Measurements from ENCODE around the gene PYGB. TPM values are rescaled to one million over a fixed set of nuclear protein-coding genes. Genes with fewer than 3 reads are reported as not detected.

Gene PYGB
- total and polyA plus RNA-seq, 4 experiments from 2014 or later = 28.3 to 35.6 (median 34.2) TPM

DNA sequence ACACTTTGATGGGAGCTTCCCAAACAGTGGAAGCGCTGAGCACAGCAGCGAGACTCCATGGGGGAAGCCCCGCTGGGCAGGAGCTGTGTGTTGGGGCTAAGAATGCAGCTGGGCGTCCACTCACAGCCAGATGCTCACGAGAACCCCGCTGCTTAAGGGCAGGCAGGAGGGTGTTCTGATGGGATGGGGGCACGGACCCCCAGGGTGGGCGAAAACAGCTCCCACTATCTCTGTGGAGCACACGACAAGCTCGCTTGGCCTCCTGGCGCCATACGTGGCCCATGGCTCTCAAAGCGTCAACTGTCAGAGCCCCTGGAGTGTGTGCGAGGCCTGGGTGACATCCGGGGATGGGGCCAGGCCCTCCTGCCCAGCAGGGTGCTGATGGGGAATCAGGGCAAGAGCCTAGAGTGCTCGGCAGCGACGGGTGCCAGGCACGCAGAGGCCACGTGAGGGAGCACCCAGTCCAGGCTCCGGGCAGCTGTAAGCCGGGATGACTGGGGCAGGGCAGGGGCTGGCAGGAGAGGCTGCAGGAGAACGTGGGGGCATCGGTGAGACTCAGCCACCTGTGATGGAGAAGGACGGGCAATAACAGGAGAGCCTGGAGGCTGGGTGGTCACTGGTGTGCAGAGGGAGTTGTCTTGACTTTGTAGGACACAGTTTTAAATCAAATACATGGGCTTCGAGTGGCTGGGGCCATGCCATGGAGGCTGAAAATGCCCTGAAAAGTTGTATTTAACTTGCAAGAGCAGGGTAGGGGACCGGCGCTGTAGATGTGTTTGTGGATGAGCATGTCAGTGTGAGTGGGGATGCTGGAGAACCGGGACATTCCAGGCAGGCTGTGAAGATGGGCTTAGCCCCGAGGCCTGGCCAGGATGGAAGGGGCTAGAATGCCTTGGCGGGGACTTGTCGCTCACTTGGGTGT is 27.3 kb downstream of the PYGB start:
- Histone ChIP-seq H3K4me3 (ENCODE audit: low read length in 2 of 2) (no peak overlapping the region), H3K27me3 (ENCODE audit: insufficient read depth, low read length) (no peaks in the 10 kb centered on the region), H3K36me3 (ENCODE audit: insufficient read depth, low read length) (peaks cover 49% of the 10 kb centered on the region), H3K9me3 (ENCODE audit: control insufficient read depth in 1 of 2, low read length in 2 of 2) (no peaks in the 10 kb centered on the region), H3K4me1 (ENCODE audit: insufficient read depth, low read length) (no peaks in the 10 kb centered on the region), H3K27ac (ENCODE audit: low read depth, low read length) (no peak overlapping the region)
- Mint-ChIP-seq H3K9me3 (no peaks in the 10 kb centered on the region), H3K36me3 (peaks cover 14 to 63% of the 10 kb centered on the region in 2 donors), H3K27me3 (no peaks in the 10 kb centered on the region), H3K27ac (peak overlapping the region in 2 of 7 donors; percentile 34 to 35), H3K4me3 (no peak overlapping the region), H3K4me1 (no peaks in the 10 kb centered on the region)
- DNase-seq = no peak
- ChIA-PET POLR2A (ENCODE audit: partially characterized antibody) (no interaction called here), CTCF (ENCODE audit: partially characterized antibody) (no interaction called here)
- intact Hi-C loops (cut with micrococcal nuclease) = no loop called here

DNA sequence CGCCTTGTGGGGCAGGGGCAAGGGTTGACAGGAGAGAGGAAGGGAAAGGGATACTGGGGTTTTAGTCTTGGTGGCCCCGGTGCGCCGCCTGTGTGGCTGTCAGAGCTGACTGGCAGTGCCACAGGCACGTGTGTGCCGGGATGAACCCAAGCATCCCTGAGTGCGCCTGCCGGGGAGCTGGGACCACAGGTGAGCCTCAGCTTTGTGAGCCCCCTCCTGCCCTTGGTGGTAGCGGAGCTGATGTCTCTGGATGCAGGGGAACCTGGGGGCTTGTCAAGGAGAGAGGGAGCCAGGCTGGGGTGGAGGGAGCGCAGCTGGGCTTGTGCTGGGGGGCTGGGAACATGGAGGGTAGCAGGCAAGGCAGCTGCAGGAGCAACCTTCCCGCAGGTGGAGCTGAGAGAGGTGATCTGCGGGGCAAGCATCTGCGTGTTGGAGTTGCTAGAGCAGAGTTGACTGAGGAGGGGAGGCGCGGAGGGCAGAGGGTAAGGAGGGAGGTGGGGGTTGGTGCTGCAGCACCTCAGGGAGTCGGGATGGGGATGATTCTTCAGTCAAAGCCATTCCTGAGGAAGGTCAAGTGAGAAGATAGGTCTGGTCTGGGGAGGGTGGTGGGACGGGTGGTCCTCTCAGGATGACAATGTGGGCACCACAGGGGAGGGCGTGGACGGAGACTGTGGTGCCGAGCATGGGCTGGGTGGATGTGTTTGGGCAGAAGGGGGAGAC is 28.1 kb downstream of the PYGB start:
- H3K36me3 ChIP-seq (ENCODE audit: insufficient read depth, low read length) = peaks cover 47% of the 10 kb centered on the region
- Mint-ChIP-seq H3K27ac (no peak overlapping the region), H3K27me3 (no peaks in the 10 kb centered on the region), H3K4me3 (no peak overlapping the region), H3K9me3 (no peaks in the 10 kb centered on the region), H3K36me3 (peaks cover 14 to 64% of the 10 kb centered on the region in 2 donors), H3K4me1 (no peaks in the 10 kb centered on the region)
- no peaks in the 10 kb centered on the region for H3K4me1 ChIP-seq (ENCODE audit: insufficient read depth, low read length)
- H3K27me3 ChIP-seq (ENCODE audit: insufficient read depth, low read length) = no peaks in the 10 kb centered on the region
- DNase-seq = no peak
- intact Hi-C loops (cut with micrococcal nuclease) = no loop called here
- no peak overlapping the region for H3K27ac ChIP-seq (ENCODE audit: low read depth, low read length)
- no peak overlapping the region for H3K4me3 ChIP-seq (ENCODE audit: low read length in 2 of 2)
- POLR2A ChIA-PET (ENCODE audit: partially characterized antibody) = no interaction called here
- no peaks in the 10 kb centered on the region for H3K9me3 ChIP-seq (ENCODE audit: control insufficient read depth in 1 of 2, low read length in 2 of 2)
- CTCF ChIA-PET (ENCODE audit: partially characterized antibody) = no interaction called here

- ChIA-PET CTCF (ENCODE audit: partially characterized antibody) (no interaction called here), POLR2A (ENCODE audit: partially characterized antibody) (no interaction called here)
- intact Hi-C loops (cut with micrococcal nuclease) = no loop called here
- Histone ChIP-seq H3K9me3 (ENCODE audit: control insufficient read depth in 1 of 2, low read length in 2 of 2) (no peaks in the 10 kb centered on the region), H3K4me3 (ENCODE audit: low read length in 2 of 2) (no peak overlapping the region), H3K36me3 (ENCODE audit: insufficient read depth, low read length) (peaks cover 45% of the 10 kb centered on the region), H3K4me1 (ENCODE audit: insufficient read depth, low read length) (no peaks in the 10 kb centered on the region), H3K27me3 (ENCODE audit: insufficient read depth, low read length) (no peaks in the 10 kb centered on the region), H3K27ac (ENCODE audit: low read depth, low read length) (no peak overlapping the region)
- Mint-ChIP-seq H3K27ac (no peak overlapping the region), H3K36me3 (peaks cover 14 to 61% of the 10 kb centered on the region in 2 donors), H3K4me3 (no peak overlapping the region), H3K27me3 (no peaks in the 10 kb centered on the region), H3K9me3 (no peaks in the 10 kb centered on the region), H3K4me1 (peaks cover 0 to under 1% (median 0%) of the 10 kb centered on the region in 4 donors)
- DNase-seq = no peak
Measured at GRCh38 chr20:25276533-25277050, 28.7 kb downstream of the PYGB start.

DNA sequence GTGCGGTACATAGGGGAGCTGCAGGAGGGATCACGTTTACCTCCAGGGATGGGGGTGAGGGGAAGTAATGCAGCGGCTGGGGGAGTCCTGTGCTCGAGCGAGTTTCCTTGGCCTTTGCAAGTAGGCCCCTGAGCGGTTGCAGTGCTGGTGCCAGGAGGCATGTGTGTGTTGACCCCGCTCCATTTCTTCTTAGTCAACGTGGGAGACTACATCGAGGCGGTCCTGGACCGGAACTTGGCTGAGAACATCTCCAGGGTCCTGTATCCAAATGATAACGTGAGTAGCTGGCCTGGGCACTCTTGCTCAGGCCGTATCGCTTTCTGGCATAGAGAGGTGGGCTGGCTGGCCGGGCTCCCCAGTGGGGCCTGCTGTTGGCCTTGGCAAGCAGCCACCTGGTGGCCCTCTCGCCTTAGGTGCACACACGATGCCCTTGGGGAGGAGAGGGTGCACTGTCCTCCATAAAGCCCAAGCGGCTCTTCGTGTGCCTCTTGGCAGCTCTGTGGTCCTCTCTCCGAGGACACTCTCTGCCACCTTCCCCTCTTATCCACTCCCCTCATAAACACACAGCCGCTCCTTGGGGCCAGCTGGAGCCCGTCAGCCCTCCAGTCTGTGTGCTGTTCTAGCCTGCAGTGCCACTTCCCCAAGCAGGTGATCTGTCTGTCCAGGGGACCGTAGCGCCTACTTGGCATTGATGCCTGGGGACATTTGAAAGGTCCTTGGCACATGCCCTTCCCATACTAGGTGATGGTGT is 29.3 kb downstream of the PYGB start:
- no peak overlapping the region for H3K4me3 Mint-ChIP-seq
- H3K36me3 ChIP-seq (ENCODE audit: insufficient read depth, low read length) = peaks cover 38% of the 10 kb centered on the region
- no peak overlapping the region for H3K4me3 ChIP-seq (ENCODE audit: low read length in 2 of 2)
- H3K27me3 ChIP-seq (ENCODE audit: insufficient read depth, low read length) = no peaks in the 10 kb centered on the region
- no peaks in the 10 kb centered on the region for H3K4me1 ChIP-seq (ENCODE audit: insufficient read depth, low read length)
- DNase-seq = no peak
- H3K27ac Mint-ChIP-seq = no peak overlapping the region
- no peaks in the 10 kb centered on the region for H3K9me3 Mint-ChIP-seq
- intact Hi-C loops (cut with micrococcal nuclease) = no loop called here
- H3K4me1 Mint-ChIP-seq = peaks cover 0 to 2% (median 0%) of the 10 kb centered on the region in 4 donors
- H3K36me3 Mint-ChIP-seq = peaks cover 14 to 62% of the 10 kb centered on the region in 2 donors
- POLR2A ChIA-PET (ENCODE audit: partially characterized antibody) = no interaction called here
- CTCF ChIA-PET (ENCODE audit: partially characterized antibody) = interaction anchor here (0.5 kb wide), 1 partner anchor 85 kb away, joined by 3 read pairs; no protein-coding TSS in a partner anchor
- H3K9me3 ChIP-seq (ENCODE audit: control insufficient read depth in 1 of 2, low read length in 2 of 2) = no peaks in the 10 kb centered on the region
- no peak overlapping the region for H3K27ac ChIP-seq (ENCODE audit: low read depth, low read length)
- H3K27me3 Mint-ChIP-seq = no peaks in the 10 kb centered on the region

- H3K36me3 Mint-ChIP-seq = peaks cover 14 to 61% of the 10 kb centered on the region in 2 donors
- H3K27ac Mint-ChIP-seq = peak overlapping the region in 1 of 7 donors; percentile 29
- H3K4me3 Mint-ChIP-seq = no peak overlapping the region
- Histone ChIP-seq H3K9me3 (ENCODE audit: control insufficient read depth in 1 of 2, low read length in 2 of 2) (no peaks in the 10 kb centered on the region), H3K4me3 (ENCODE audit: low read length in 2 of 2) (no peak overlapping the region), H3K27ac (ENCODE audit: low read depth, low read length) (no peak overlapping the region), H3K36me3 (ENCODE audit: insufficient read depth, low read length) (peaks cover 36% of the 10 kb centered on the region), H3K27me3 (ENCODE audit: insufficient read depth, low read length) (no peaks in the 10 kb centered on the region), H3K4me1 (ENCODE audit: insufficient read depth, low read length) (no peaks in the 10 kb centered on the region)
- ChIA-PET CTCF (ENCODE audit: partially characterized antibody) (interaction anchor here (0.5 to 1.2 kb wide), 2 partner anchors 85 to 121 kb away, joined by 3 read pairs; no protein-coding TSS in a partner anchor), POLR2A (ENCODE audit: partially characterized antibody) (no interaction called here)
- intact Hi-C loops (cut with micrococcal nuclease) = no loop called here
- peaks cover 0 to 3% (median 2%) of the 10 kb centered on the region in 4 donors for H3K4me1 Mint-ChIP-seq
- no peaks in the 10 kb centered on the region for H3K27me3 Mint-ChIP-seq
- no peak for DNase-seq
- no peaks in the 10 kb centered on the region for H3K9me3 Mint-ChIP-seq
Measured at GRCh38 chr20:25277941-25278521, 30.1 kb downstream of the PYGB start.

DNA sequence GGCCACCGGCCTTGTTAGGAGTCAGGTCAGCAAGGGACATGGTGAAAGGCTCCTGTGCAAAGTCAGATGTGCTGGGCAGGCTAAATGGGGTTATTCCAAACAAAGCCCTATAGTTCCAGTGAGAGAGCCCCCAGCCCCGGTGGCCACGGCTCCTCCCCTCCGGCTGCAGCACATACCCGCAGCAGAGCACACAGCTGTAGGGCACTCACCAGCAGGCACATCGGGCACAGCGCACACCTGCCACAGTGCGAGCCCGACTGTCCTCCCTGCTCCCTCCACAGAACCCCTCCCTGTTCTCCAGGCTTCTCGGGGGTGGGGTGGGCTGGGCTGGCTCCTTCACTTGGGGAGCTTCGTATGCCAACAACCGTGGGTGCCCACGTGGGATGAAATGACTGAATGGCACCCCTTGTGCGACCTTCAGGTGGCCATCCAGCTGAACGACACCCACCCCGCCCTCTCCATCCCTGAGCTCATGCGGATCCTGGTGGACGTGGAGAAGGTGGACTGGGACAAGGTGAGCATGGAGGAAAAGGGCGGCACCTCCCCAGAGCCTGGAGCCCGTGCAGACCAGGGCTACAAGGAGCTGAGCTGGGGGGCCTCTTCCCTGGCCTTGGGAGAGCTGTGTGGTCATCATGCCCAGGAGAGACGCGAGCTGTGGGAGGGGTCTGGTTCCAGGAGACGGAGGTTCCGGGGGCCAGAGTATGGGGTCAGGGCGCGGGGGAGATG is 30.9 kb downstream of the PYGB start:
- Mint-ChIP-seq H3K4me1 (peaks cover 0 to 3% (median 2%) of the 10 kb centered on the region in 4 donors), H3K9me3 (no peaks in the 10 kb centered on the region), H3K27ac (peak overlapping the region in 1 of 7 donors; percentile 10), H3K36me3 (peaks cover 13 to 61% of the 10 kb centered on the region in 2 donors), H3K4me3 (no peak overlapping the region), H3K27me3 (no peaks in the 10 kb centered on the region)
- Histone ChIP-seq H3K4me1 (ENCODE audit: insufficient read depth, low read length) (no peaks in the 10 kb centered on the region), H3K9me3 (ENCODE audit: control insufficient read depth in 1 of 2, low read length in 2 of 2) (no peaks in the 10 kb centered on the region), H3K4me3 (ENCODE audit: low read length in 2 of 2) (no peak overlapping the region), H3K27ac (ENCODE audit: low read depth, low read length) (no peak overlapping the region), H3K27me3 (ENCODE audit: insufficient read depth, low read length) (no peaks in the 10 kb centered on the region), H3K36me3 (ENCODE audit: insufficient read depth, low read length) (peaks cover 36% of the 10 kb centered on the region)
- intact Hi-C loops (cut with micrococcal nuclease) = no loop called here
- ChIA-PET POLR2A (ENCODE audit: partially characterized antibody) (interaction anchor here (0.6 kb wide), 1 partner anchor 190 kb away, joined by 3 read pairs; no protein-coding TSS in a partner anchor), CTCF (ENCODE audit: partially characterized antibody) (interaction anchor here (1.2 kb wide), 2 partner anchors 17 to 121 kb away, joined by 3 to 5 read pairs; no protein-coding TSS in a partner anchor)
- no peak for DNase-seq

Data from CD4-positive, alpha-beta memory T cell (primary cell).